NB4 (cell line): Measurements from ENCODE around the gene PPP1R1B.

Experiments
- CTCF ChIP-seq: IDR thresholded peaks from one replicate; pipeline ENCODE4 v1.5.1; 2012; ENCODE audit warnings: low read depth, low read length
- POLR2A ChIP-seq: IDR thresholded peaks from 2 replicates; pipeline ENCODE4 v1.6.1; 2011; ENCODE audit warnings: mild to moderate bottlenecking; ENCODE audit not compliant: insufficient read length; ENCODE audit errors: extremely low read depth

DNA sequence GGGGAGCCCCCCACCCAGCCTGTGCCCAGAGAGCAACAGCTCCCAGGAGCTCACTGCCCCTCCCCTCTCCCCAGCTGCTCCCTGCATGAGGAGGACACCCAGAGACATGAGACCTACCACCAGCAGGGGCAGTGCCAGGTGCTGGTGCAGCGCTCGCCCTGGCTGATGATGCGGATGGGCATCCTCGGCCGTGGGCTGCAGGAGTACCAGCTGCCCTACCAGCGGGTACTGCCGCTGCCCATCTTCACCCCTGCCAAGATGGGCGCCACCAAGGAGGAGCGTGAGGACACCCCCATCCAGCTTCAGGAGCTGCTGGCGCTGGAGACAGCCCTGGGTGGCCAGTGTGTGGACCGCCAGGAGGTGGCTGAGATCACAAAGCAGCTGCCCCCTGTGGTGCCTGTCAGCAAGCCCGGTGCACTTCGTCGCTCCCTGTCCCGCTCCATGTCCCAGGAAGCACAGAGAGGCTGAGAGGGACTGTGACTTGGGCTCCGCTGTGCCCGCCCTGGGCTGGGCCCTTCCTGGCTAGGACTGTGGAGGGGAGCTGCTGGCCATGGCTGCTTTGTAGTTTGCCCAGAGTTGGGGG is 39.0 kb downstream of the PPP1R1B start:
- TF ChIP-seq POLR2A, result no peak
- peak; percentile 5 for TF ChIP-seq CTCF
